Muscle of back (tissue), 11 donors: ENCODE data around the gene IFFO2. TPM values are rescaled to one million over a fixed set of nuclear protein-coding genes. Genes with fewer than 3 reads are reported as not detected.

Experiments
- DNase-seq, 3 donors: peaks; one replicate each; pipeline versions ENCODE4 v3.0.0 to v3.0.0-alpha.2; 2013
- polyA plus RNA-seq, 10 donors: library from polyadenylated mRNA; unstranded; fragments of 120-200 nt; gene quantifications; one replicate each; pipeline ENCODE4 v1.2.1, GENCODE V29; 2013; ENCODE audit not compliant: insufficient read length in 10 of 10

Gene IFFO2
- polyA plus RNA-seq, 10 donors, result 4.0 to 10.1 (median 5.4) TPM

GRCh38 chr1:18973446-18973955 is 17.0 kb upstream of the IFFO2 start:
- no peak for DNase-seq

- DNase-seq, result no peak
Observed at GRCh38 chr1:18972991-18973390, 16.5 kb upstream of the IFFO2 start.

- DNase-seq, result no peak
Observed at GRCh38 chr1:18972531-18972930, 16.1 kb upstream of the IFFO2 start.

GRCh38 chr1:18970762-18971161 is 14.3 kb upstream of the IFFO2 start:
- DNase-seq, result no peak

GRCh38 chr1:18970358-18970757 is 13.9 kb upstream of the IFFO2 start:
- DNase-seq, result no peak

- no peak for DNase-seq
Observed at GRCh38 chr1:18967066-18967690, 10.7 kb upstream of the IFFO2 start.

- DNase-seq, result peak in 1 of 3 donors; percentile 67
Observed at GRCh38 chr1:18965206-18966173, 9.0 kb upstream of the IFFO2 start.

GRCh38 chr1:18963968-18964367 is 7.5 kb upstream of the IFFO2 start:
- DNase-seq, result no peak

GRCh38 chr1:18962855-18963737 is 6.6 kb upstream of the IFFO2 start:
- no peak for DNase-seq

- DNase-seq, result peak in 1 of 3 donors; percentile 65
Observed at GRCh38 chr1:18962121-18962721, 5.7 kb upstream of the IFFO2 start.

- no peak for DNase-seq
Observed at GRCh38 chr1:18960821-18961220, 4.3 kb upstream of the IFFO2 start.

GRCh38 chr1:18960409-18960808 is 3.9 kb upstream of the IFFO2 start:
- no peak for DNase-seq

GRCh38 chr1:18959591-18959990 is 3.1 kb upstream of the IFFO2 start:
- DNase-seq, result no peak

- DNase-seq, result no peak
Observed at GRCh38 chr1:18957532-18958300, 1.2 kb upstream of the IFFO2 start.

- no peak for DNase-seq
Observed at GRCh38 chr1:18957136-18957521, 653 bp upstream of the IFFO2 start.

- peak in 1 of 3 donors; percentile 68 for DNase-seq
Observed at GRCh38 chr1:18955441-18956192, 859 bp downstream of the IFFO2 start.

GRCh38 chr1:18955131-18955440 is 1.4 kb downstream of the IFFO2 start:
- no peak for DNase-seq

GRCh38 chr1:18954270-18955071 is 2.0 kb downstream of the IFFO2 start:
- DNase-seq, result peak in 1 of 3 donors; percentile 49

GRCh38 chr1:18953731-18954231 is 2.7 kb downstream of the IFFO2 start:
- DNase-seq, result no peak
